ENCODE data around the gene NRXN3. TPM values are rescaled to one million over a fixed set of nuclear protein-coding genes. Genes with fewer than 3 reads are reported as not detected.
A peak's percentile ranks its signal among the peaks of the same experiment; 100 is the strongest.

NRXN3 gene
- total RNA-seq, 1 donor from 2014 or later = 18.0 TPM

- H4K20me1 ChIP-seq (ENCODE audit: insufficient read depth, low read length) = no peaks in the 10 kb centered on the region
- Mint-ChIP-seq H3K27ac (ENCODE audit: unreplicated experiment) (no peak overlapping the region), H3K27me3 (ENCODE audit: low read depth, unreplicated experiment) (no peaks in the 10 kb centered on the region), H3K4me3 (ENCODE audit: unreplicated experiment) (no peak overlapping the region), H3K36me3 (ENCODE audit: low read depth, unreplicated experiment) (no peaks in the 10 kb centered on the region), H3K4me1 (ENCODE audit: low read depth, unreplicated experiment) (peaks cover 13% of the 10 kb centered on the region), H3K9me3 (ENCODE audit: unreplicated experiment) (no peaks in the 10 kb centered on the region)
- H3K4me3 ChIP-seq (ENCODE audit: insufficient read depth, low read depth, low read length) = no peak overlapping the region
- H3K27ac ChIP-seq (ENCODE audit: low read depth, low read length) = no peak overlapping the region
- H3K9me3 ChIP-seq (ENCODE audit: insufficient read depth, low read depth, low read length) = no peaks in the 10 kb centered on the region
- H3K79me2 ChIP-seq (ENCODE audit: insufficient read depth, low read length) = no peaks in the 10 kb centered on the region
- H3K9ac ChIP-seq (ENCODE audit: low read length) = no peak overlapping the region
- H2AFZ ChIP-seq (ENCODE audit: low read depth, low read length) = no peak overlapping the region
- FAIRE-seq (no peak), DNase-seq (ENCODE audit: low read depth) (no peak)
- no peaks in the 10 kb centered on the region for H3K27me3 ChIP-seq (ENCODE audit: insufficient read depth, low read length)
- H3K36me3 ChIP-seq (ENCODE audit: insufficient read depth, low read length) = no peaks in the 10 kb centered on the region
- peaks cover 20% of the 10 kb centered on the region for H3K4me1 ChIP-seq (ENCODE audit: insufficient read depth, low read length)
- H3K4me2 ChIP-seq (ENCODE audit: low read length) = no peak overlapping the region
- TF ChIP-seq CTCF (IDR thresholded peaks at IDR 0.05; ENCODE audit: insufficient read depth, low read depth, low read length) (no peak), EZH2 (IDR thresholded peaks at IDR 0.05; ENCODE audit: insufficient read depth, low read length) (no peak)
These were observed 1370.2 kb downstream of the NRXN3 start for GRCh38 chr14:79540394-79540793.

DNA sequence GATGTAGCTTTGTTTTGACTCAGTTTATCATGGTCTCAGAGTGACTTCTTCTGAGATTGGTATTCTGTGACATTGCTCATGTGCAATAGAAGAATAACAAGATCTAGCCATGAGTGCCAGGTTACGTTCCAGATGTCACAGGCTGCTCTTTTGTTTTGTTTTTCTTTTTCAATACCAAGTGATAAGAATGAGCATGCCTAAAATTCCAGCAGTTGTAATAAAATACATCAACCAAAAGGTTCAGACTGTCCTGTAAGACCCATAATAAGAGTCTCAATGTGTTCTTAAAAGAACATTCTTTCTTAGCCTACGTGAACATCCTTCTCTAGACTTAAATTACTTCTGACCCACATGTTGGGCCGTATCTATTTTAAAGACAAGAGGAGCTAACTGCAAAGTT, 1371.9 kb downstream of the NRXN3 start:
- Histone ChIP-seq H2AFZ (ENCODE audit: low read depth, low read length) (no peak overlapping the region), H3K4me2 (ENCODE audit: low read length) (peak overlapping the region; percentile 6), H3K9me3 (ENCODE audit: insufficient read depth, low read depth, low read length) (no peaks in the 10 kb centered on the region), H4K20me1 (ENCODE audit: insufficient read depth, low read length) (no peaks in the 10 kb centered on the region), H3K4me3 (ENCODE audit: insufficient read depth, low read depth, low read length) (no peak overlapping the region), H3K4me1 (ENCODE audit: insufficient read depth, low read length) (peaks cover 21% of the 10 kb centered on the region), H3K27me3 (ENCODE audit: insufficient read depth, low read length) (no peaks in the 10 kb centered on the region), H3K9ac (ENCODE audit: low read length) (no peak overlapping the region), H3K36me3 (ENCODE audit: insufficient read depth, low read length) (no peaks in the 10 kb centered on the region), H3K27ac (ENCODE audit: low read depth, low read length) (peak overlapping the region; percentile 7), H3K79me2 (ENCODE audit: insufficient read depth, low read length) (no peaks in the 10 kb centered on the region)
- FAIRE-seq = no peak
- Mint-ChIP-seq H3K4me3 (ENCODE audit: unreplicated experiment) (no peak overlapping the region), H3K9me3 (ENCODE audit: unreplicated experiment) (no peaks in the 10 kb centered on the region), H3K27ac (ENCODE audit: unreplicated experiment) (peak overlapping the region; percentile 5), H3K36me3 (ENCODE audit: low read depth, unreplicated experiment) (no peaks in the 10 kb centered on the region), H3K27me3 (ENCODE audit: low read depth, unreplicated experiment) (no peaks in the 10 kb centered on the region), H3K4me1 (ENCODE audit: low read depth, unreplicated experiment) (peaks cover 18% of the 10 kb centered on the region)
- DNase-seq (ENCODE audit: low read depth) = peak; percentile 54
- TF ChIP-seq EZH2 (IDR thresholded peaks at IDR 0.05; ENCODE audit: insufficient read depth, low read length) (no peak), CTCF (IDR thresholded peaks at IDR 0.05; ENCODE audit: insufficient read depth, low read depth, low read length) (no peak)

DNA sequence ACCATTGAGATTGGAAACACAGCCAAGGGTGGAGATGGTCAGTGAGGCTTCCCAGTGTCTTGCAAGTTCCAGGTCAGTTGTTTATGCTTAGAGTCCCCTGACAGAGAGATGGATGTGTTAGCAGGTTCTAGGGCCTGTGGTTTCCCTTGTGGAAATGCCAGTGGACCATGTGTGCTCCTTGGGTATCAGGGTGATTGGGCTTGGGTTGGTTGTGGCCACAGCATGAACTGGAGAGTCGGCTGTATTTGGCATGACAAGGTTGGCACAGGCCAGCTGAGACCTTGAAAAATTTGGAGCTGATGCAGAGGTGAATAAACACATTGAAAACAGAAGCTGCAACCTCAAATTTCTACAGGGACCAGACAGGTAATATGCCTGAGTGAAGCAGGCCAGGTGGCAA, 1373.2 kb downstream of the NRXN3 start:
- DNase-seq (ENCODE audit: low read depth) = no peak
- TF ChIP-seq CTCF (IDR thresholded peaks at IDR 0.05; ENCODE audit: insufficient read depth, low read depth, low read length) = no peak
- H2AFZ ChIP-seq (ENCODE audit: low read depth, low read length) = no peak overlapping the region
- Mint-ChIP-seq H3K27me3 (ENCODE audit: low read depth, unreplicated experiment) (no peaks in the 10 kb centered on the region), H3K36me3 (ENCODE audit: low read depth, unreplicated experiment) (no peaks in the 10 kb centered on the region), H3K4me3 (ENCODE audit: unreplicated experiment) (no peak overlapping the region), H3K9me3 (ENCODE audit: unreplicated experiment) (peaks cover 4% of the 10 kb centered on the region), H3K4me1 (ENCODE audit: low read depth, unreplicated experiment) (peaks cover 19% of the 10 kb centered on the region), H3K27ac (ENCODE audit: unreplicated experiment) (no peak overlapping the region)
- H3K4me1 ChIP-seq (ENCODE audit: insufficient read depth, low read length) = peaks cover 21% of the 10 kb centered on the region
- H3K9me3 ChIP-seq (ENCODE audit: insufficient read depth, low read depth, low read length) = no peaks in the 10 kb centered on the region
- H4K20me1 ChIP-seq (ENCODE audit: insufficient read depth, low read length) = no peaks in the 10 kb centered on the region
- no peak overlapping the region for H3K9ac ChIP-seq (ENCODE audit: low read length)
- H3K4me2 ChIP-seq (ENCODE audit: low read length) = no peak overlapping the region
- FAIRE-seq = no peak
- no peaks in the 10 kb centered on the region for H3K27me3 ChIP-seq (ENCODE audit: insufficient read depth, low read length)
- H3K27ac ChIP-seq (ENCODE audit: low read depth, low read length) = peak overlapping the region; percentile 7
- H3K79me2 ChIP-seq (ENCODE audit: insufficient read depth, low read length) = no peaks in the 10 kb centered on the region
- H3K36me3 ChIP-seq (ENCODE audit: insufficient read depth, low read length) = no peaks in the 10 kb centered on the region
- H3K4me3 ChIP-seq (ENCODE audit: insufficient read depth, low read depth, low read length) = no peak overlapping the region

Data from astrocyte (in vitro differentiated cells and primary cell).